Stimulated activated CD4-positive, alpha-beta T cell treated with anti-CD3 and anti-CD28 coated beads, Interleukin-1b, Interleukin-23, amount 100 ng/mL, for 1 hour (primary cell): ENCODE results near the gene MAST3.

Experiments
- DNase-seq, 2 donors: peaks; one replicate each; pipeline ENCODE4 v3.0.0-alpha.2; 2020; ENCODE audit warnings: low read depth in 2 of 2

The MAST3 gene

DNA sequence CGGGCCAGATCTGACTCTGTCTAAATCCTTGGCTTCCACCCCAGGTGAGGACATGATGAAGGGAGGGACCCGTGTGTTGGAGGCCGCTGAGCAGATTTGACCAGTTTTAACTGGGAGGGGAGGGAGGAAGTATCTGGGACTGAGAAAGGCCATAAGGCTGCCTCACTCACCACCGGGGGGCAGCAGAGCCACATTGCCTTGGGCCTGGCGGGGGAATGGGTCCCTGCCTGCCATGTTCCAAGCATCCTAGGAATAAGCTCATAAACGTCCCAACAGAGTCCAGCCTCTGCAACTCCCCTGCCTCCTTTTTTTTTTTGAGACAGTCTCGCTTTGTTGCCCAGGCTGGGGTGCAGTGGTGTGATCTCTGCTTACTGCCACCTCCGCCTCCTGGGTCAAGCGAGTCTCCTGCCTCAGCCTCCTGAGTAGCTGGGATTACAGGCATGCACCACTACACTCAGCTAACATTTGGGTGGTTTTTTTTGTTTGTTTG lies 15.5 kb downstream of the MAST3 start:
- DNase-seq = peak; percentile 59 to 74

GRCh38 chr19:18113827-18114226 lies 16.2 kb downstream of the MAST3 start:
- DNase-seq = no peak

DNA sequence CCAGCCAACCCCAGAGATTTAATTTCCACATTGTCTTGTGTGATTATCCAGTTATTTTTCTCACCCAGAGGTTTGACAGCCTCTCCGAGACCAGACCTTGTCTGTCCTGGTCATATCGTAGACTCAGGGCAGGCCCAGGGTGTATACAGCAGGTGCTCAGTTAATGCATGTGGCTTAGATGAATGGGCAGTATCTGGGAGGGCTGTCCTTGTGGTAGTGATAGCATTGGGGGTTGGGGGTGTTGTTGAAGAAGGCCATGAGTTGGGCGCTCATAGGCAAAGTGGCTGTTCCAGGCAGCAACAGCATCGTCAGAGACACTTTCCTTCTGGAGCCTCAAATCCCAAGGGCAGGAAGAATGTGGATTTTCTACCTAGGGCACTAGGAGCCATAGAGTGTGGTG lies 16.9 kb downstream of the MAST3 start:
- no peak for DNase-seq

GRCh38 chr19:18117364-18117691 lies 19.8 kb downstream of the MAST3 start:
- no peak for DNase-seq

DNA sequence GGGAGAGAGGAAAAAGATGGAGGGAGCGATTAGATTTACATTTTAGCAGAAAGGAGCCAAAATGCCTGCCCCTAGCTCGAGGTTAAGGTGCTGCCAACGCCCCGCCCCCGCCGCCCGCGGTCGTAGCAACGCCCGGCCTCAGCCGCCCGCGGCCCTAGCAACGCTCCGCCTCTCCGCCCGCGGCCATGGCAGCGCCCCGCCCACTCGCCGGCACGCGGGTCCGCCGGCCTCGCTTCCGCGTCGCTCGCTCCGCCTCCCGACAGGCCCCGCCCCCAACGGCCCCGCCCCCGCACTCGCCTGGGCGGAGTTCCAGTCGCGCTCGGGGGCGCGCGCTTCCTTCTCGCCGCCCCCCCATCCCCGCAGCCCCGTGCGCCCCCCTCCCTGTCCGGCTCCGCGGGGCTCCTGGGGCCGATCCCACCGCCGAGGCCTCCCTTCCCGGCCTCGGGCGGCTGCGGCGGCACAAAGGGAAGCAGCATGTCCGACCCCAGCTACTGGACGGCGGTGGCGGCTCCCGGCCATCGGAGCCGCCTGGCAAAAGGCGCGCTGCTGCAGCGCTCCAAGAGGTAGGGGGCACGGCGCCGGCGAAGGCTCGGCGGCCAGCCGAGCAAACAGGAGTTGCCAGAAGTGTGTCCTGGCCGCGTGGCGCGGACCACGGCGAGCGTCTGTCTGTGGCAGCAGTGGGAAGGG lies 20.3 kb downstream of the MAST3 start:
- peak; percentile 92 to 95 for DNase-seq

DNA sequence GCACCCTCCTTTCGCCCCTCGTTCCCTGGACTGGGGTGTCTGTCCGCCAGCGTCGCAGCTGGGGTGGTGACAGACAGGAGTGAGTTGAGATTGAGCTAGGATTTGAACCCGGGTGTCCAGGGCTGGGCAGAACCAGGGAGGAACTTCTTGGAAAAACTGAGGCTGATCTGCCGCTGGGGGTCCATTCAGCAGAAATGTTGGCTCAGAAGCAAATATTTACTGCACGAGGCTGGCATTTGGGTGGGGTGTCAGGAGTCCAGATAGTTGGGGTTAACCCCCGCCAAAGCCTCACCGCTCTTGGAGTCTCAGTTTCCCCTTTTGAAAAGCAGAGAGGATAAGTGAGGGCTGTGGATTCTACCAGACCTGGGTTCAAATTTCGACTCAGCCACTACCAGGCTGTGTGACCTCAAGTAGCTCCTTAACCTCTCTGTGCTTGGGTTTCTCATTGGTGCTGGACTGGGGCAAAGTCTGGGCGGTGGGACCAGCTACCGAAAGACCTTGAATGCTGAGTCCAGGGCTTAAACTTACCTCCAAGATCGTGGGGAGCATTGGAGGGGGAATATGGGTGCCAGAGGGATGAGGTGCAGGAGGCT lies 20.9 kb downstream of the MAST3 start:
- DNase-seq = no peak

GRCh38 chr19:18119013-18119716 lies 21.6 kb downstream of the MAST3 start:
- no peak for DNase-seq

DNA sequence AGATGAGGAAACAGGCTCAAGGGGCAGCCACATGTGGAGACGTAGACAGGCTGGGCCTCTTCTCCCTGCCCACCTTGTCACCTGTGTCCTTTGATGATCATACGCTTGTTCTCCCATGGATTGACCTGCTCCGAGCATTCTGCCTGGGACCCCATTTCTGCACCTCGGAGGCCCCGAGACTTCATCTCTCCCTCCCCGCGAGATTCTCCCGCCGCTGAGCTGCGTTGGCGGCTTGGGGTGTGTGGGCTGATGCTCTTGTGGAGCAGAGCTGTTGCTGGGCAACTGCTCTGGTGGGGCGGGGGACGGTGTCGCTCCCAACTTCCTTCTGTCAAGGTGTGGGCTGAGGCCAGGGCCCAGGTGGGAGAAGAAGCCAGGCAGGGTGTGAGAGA lies 22.1 kb downstream of the MAST3 start:
- DNase-seq = no peak

DNA sequence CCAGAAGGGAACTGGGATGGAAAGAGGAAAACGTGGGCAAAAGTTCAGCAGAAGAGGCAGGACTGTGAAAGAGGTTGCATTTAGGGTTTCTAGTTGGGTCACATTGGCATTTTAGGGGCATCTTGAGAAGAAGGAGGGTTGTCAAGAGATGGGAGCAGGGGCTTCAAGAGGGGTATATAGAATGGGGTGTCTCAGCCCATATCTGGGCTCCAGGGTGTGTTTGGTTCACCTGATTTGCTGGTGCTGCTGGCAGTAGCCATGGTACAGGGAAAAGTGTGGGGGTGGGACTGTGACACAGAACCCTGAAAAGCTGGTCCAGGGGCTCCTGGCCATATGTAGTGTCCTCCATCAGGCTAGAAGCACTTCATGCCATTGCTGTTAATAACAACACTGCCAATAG lies 22.5 kb downstream of the MAST3 start:
- DNase-seq = no peak

DNA sequence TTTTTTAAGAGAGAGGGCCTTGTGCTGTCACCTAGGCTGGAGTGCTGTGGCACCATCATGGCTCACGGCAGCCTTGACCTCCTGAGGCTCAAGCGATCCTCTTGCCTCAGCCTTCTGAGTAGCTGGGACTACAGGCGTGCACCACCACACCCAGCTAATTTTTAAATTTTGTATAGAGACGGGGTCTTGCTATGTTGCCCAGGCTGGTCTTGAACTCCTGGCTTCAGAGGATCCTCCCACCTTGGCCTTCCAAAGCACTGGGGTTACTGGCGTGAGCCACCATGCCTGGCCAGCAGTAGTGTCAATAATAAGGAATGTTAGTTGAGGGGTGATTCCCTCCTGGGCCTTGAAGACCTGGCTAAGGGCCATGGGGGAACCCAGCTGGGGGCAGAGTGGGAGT lies 23.6 kb downstream of the MAST3 start:
- DNase-seq = no peak

GRCh38 chr19:18122424-18122823 lies 24.8 kb downstream of the MAST3 start:
- no peak for DNase-seq

DNA sequence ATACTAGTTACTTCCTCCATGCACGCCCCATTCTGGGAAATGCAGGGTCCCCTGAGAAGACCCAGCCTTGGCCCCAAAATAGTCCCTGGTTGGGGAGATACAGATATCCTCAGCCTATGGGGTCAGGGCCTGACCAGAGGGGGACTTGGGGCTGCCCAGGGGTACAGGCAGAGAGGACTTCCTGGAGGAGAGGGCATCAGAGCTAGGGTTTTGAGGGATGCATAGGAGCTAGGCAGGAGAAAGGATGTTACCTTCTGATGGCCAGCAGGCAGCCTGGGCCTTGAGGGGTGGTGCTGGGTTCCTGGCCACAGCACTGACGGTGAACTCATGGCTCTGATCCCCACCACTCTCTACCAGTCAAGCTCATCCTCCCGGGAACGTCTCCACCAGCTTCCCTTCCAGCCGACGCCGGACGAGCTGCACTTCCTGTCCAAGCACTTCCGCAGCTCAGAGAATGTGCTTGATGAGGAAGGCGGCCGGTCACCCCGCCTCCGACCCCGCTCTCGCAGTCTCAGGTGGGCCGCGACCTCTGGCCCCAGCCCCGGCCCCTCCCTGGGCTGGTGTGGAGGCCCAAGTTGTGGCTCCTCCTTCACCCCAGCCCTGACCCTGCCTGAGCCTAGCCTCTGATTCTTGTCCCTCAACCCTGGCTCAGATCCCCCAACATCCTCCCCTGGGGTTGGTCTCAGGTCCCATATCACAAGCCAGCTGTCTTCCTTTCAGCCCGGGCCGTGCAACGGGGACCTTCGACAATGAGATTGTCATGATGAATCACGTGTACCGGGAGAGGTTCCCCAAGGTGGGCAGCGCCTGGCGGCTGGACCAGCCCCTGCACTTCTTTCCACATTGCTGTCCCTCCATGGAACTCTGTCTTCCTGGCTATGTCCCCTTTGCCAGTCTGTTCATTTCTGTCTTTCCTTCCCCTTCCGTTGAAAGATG lies 25.6 kb downstream of the MAST3 start:
- DNase-seq = no peak

- no peak for DNase-seq
Measured at GRCh38 chr19:18123819-18124218, 26.2 kb downstream of the MAST3 start.

- DNase-seq = no peak
Measured at GRCh38 chr19:18126097-18126496, 28.5 kb downstream of the MAST3 start.

DNA sequence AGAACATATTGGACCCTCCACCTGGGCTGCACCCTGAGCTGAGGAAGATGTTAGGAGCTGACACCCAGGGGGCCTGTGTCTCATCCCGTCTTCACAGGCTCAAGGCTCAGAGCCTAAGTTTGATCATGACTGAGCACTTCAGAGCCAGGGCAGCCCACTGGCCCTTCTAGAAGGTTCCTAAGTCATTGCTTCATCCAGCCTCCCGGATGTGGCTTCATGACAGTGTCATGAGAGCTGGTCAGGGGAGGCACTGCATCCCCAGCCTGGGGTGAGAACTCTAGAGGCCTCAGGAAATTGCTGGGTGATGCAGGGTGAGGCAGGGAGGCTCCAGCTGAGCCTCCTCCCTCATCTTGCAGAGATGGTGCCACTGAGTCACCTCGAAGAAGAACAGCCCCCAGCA lies 30.5 kb downstream of the MAST3 start:
- no peak for DNase-seq

DNA sequence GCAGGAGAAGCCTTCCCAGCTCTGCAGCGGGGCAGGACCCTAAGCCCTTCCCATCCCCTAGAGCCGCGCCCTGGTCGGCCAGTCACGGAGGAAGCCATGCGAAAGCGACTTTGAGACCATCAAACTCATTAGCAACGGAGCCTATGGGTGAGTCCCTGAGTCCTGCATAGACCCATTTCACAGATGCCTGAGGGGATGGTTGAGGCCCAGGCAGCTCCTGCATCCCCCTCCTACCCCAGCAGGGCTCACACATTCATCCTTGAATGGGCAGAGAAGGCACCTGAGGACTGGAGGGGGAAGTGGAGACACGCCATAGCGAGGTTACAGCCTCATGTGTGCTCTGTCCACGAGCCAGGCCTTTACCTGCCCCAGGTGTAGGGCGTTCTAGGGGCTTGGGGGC lies 31.2 kb downstream of the MAST3 start:
- no peak for DNase-seq

GRCh38 chr19:18130523-18131242 lies 33.1 kb downstream of the MAST3 start:
- DNase-seq = no peak

DNA sequence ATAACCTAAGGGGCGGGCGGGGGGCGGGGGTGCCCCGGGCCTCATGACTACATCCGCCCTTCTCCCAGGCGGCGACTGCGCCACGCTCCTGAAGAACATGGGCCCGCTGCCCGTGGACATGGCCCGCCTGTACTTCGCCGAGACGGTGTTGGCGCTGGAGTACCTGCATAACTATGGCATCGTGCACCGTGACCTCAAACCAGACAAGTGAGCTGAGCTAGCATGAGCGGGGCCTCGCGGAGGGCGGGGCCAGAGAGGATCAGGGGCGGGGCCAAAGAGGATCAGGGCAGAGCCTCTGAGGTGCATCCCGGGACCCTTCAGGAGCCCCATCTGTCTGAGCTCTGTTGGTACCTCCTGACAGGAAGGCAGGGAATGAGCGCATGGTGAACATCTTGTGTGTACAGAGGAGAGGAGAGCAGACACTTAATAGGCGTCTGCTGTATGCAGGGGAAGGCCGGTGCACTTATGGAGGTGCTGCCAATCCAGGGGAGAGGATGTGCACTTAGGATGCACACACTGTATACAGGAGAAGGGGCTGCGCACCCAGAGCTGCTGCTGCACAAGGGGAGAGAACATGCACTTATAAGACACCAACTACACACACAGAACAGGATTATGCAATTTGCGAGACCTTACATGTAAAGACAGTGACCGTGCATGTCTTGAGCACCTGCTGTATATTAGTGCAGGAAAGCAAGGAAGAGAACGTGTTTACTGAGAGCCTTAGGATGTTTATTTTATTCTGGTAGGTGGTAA lies 34.4 kb downstream of the MAST3 start:
- DNase-seq = no peak

DNA sequence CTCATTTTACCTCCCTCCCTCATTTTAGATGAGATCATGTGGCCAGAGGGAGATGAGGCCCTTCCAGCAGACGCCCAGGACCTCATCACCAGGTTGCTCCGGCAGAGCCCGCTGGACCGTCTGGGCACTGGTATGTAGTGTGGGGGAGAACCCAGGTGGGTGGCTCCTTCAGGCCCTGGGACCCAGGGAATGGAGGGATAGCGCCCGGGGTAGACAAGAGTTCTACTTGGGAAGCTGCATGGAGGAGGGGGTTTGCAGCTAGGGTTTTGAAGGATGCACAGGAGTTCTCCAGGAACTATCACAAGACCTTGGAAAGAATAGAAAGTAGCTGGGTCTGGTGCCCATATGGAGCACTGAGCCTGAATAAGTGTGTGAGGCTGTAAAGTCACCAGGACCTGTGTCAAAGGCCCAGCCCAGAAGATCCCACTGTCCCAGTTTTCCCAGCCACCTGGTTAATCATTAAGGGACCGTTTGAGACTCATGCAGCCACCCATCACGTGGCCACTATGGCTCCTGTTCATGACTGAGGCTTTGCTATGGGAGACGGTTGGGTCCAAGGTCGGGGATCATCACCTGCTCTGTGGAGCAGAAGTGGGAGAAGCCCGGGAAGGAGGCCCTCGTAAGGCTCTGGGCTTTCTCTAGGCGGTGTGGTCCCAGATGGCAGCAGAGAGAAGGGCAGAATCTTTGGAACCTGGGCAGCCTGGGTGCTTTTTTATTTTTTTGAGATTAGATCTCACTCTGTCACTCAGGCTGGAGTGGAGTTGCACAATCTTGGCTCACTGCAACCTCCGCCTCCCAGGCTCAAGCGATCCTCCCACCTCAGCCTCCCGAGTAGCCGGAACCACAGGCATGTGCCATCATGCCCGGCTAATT lies 38.4 kb downstream of the MAST3 start:
- DNase-seq = no peak

DNA sequence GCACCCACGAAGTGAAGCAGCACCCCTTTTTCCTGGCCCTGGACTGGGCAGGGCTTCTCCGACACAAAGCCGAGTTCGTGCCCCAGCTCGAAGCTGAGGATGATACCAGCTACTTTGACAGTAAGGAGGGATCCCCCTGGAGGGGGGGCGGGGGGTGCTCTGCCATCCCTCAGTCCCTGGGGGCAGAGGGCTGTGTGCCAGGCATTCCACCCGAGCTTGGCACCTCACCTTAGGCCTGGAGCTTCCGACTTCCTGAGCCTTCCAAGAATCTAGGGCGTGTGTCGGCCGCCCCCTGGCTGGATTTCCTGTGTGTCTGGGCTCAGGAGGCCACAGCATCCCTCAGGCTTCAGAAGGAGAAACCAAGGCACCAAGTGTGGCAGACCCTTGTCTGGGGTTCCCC lies 39.7 kb downstream of the MAST3 start:
- no peak for DNase-seq
